ENCODE data around the gene RAD50.

The RAD50 gene

GRCh38 chr5:132669966-132670882 is 113.4 kb downstream of the RAD50 start:
- Histone ChIP-seq H3K4ac (ENCODE audit: low read length) (no peak overlapping the region), H2AFZ (ENCODE audit: low read length) (no peak overlapping the region), H3K4me3 (ENCODE audit: low read length in 2 of 2) (no peak overlapping the region), H2BK120ac (ENCODE audit: low read depth, low read length) (no peak overlapping the region), H3K27ac (replicated peaks; ENCODE audit: low read length) (no peak overlapping the region), H4K8ac (ENCODE audit: low read depth, low read length) (no peak overlapping the region), H2BK5ac (ENCODE audit: low read length) (no peak overlapping the region), H2BK15ac (ENCODE audit: low read length) (no peak overlapping the region), H3K4me2 (ENCODE audit: insufficient read depth, low read length, poor library complexity, severe bottlenecking) (no peak overlapping the region), H3K27me3 (ENCODE audit: control insufficient read depth in 3 of 3, insufficient read depth in 3 of 3, low read depth in 1 of 3, low read length in 3 of 3) (peaks cover 0 to 33% (median 0%) of the 10 kb centered on the region in 3 experiments), H2BK12ac (ENCODE audit: low read length) (no peak overlapping the region), H3K9ac (ENCODE audit: low read depth, low read length, poor library complexity) (no peak overlapping the region), H2AK5ac (ENCODE audit: low read depth, low read length) (no peak overlapping the region), H3K36me3 (replicated peaks in 1 of 2; ENCODE audit: control insufficient read depth in 2 of 2, insufficient read depth in 2 of 2, low read length in 2 of 2) (no peaks in the 10 kb centered on the region), H3K23ac (ENCODE audit: low read depth, low read length, poor library complexity) (no peak overlapping the region), H3K18ac (ENCODE audit: low read length) (no peak overlapping the region), H3K9me3 (replicated peaks in 1 of 2; ENCODE audit: control insufficient read depth in 2 of 2, insufficient read depth in 1 of 2, low read depth in 1 of 2, low read length in 2 of 2) (no peaks in the 10 kb centered on the region), H4K91ac (ENCODE audit: low read depth, low read length, poor library complexity) (no peak overlapping the region), H3K79me1 (ENCODE audit: low read depth, low read length) (no peaks in the 10 kb centered on the region), H3K4me1 (ENCODE audit: control insufficient read depth in 2 of 2, insufficient read depth in 1 of 2, low read depth in 1 of 2, low read length in 2 of 2) (peaks cover 0 to 3% of the 10 kb centered on the region in 2 donors), H3K14ac (ENCODE audit: low read length) (no peak overlapping the region)
- DNase-seq (ENCODE audit: low spot score): no peak
- no CpG with 5 or more reads among the region's 16 CpGs for WGBS, 2 donors (ENCODE audit: extremely low coverage in 2 of 2, insufficient read length in 2 of 2, insufficient replicate concordance in 1 of 2)

- Histone ChIP-seq H2BK12ac (ENCODE audit: low read length) (no peak overlapping the region), H4K8ac (ENCODE audit: low read depth, low read length) (no peak overlapping the region), H2AFZ (ENCODE audit: low read length) (no peak overlapping the region), H4K91ac (ENCODE audit: low read depth, low read length, poor library complexity) (no peak overlapping the region), H3K36me3 (replicated peaks in 1 of 2; ENCODE audit: control insufficient read depth in 2 of 2, insufficient read depth in 2 of 2, low read length in 2 of 2) (no peaks in the 10 kb centered on the region), H3K9me3 (replicated peaks in 1 of 2; ENCODE audit: control insufficient read depth in 2 of 2, insufficient read depth in 1 of 2, low read depth in 1 of 2, low read length in 2 of 2) (no peaks in the 10 kb centered on the region), H3K4ac (ENCODE audit: low read length) (no peak overlapping the region), H3K4me2 (ENCODE audit: insufficient read depth, low read length, poor library complexity, severe bottlenecking) (no peak overlapping the region), H2BK15ac (ENCODE audit: low read length) (no peak overlapping the region), H3K9ac (ENCODE audit: low read depth, low read length, poor library complexity) (no peak overlapping the region), H3K4me3 (ENCODE audit: low read length in 2 of 2) (no peak overlapping the region), H2BK120ac (ENCODE audit: low read depth, low read length) (no peak overlapping the region), H3K14ac (ENCODE audit: low read length) (no peak overlapping the region), H2BK5ac (ENCODE audit: low read length) (no peak overlapping the region), H3K79me1 (ENCODE audit: low read depth, low read length) (no peaks in the 10 kb centered on the region), H3K27me3 (ENCODE audit: control insufficient read depth in 3 of 3, insufficient read depth in 3 of 3, low read depth in 1 of 3, low read length in 3 of 3) (peaks cover 0 to 28% (median 0%) of the 10 kb centered on the region in 3 experiments), H3K23ac (ENCODE audit: low read depth, low read length, poor library complexity) (no peak overlapping the region), H3K4me1 (ENCODE audit: control insufficient read depth in 2 of 2, insufficient read depth in 1 of 2, low read depth in 1 of 2, low read length in 2 of 2) (peaks cover 0 to 3% of the 10 kb centered on the region in 2 donors), H3K18ac (ENCODE audit: low read length) (no peak overlapping the region), H2AK5ac (ENCODE audit: low read depth, low read length) (no peak overlapping the region), H3K27ac (replicated peaks; ENCODE audit: low read length) (no peak overlapping the region)
- DNase-seq (ENCODE audit: low spot score): no peak
- WGBS, 2 donors (ENCODE audit: extremely low coverage in 2 of 2, insufficient read length in 2 of 2, insufficient replicate concordance in 1 of 2): no CpG with 5 or more reads among the region's 3 CpGs
These were observed 114.2 kb downstream of the RAD50 start for GRCh38 chr5:132671000-132671399.

GRCh38 chr5:132673488-132673887 is 116.7 kb downstream of the RAD50 start:
- H3K23ac ChIP-seq (ENCODE audit: low read depth, low read length, poor library complexity): no peak overlapping the region
- no peaks in the 10 kb centered on the region for H3K79me1 ChIP-seq (ENCODE audit: low read depth, low read length)
- no peak overlapping the region for H3K4me2 ChIP-seq (ENCODE audit: insufficient read depth, low read length, poor library complexity, severe bottlenecking)
- no peaks in the 10 kb centered on the region for H3K9me3 ChIP-seq (replicated peaks in 1 of 2; ENCODE audit: control insufficient read depth in 2 of 2, insufficient read depth in 1 of 2, low read depth in 1 of 2, low read length in 2 of 2)
- H2BK120ac ChIP-seq (ENCODE audit: low read depth, low read length): no peak overlapping the region
- no peak overlapping the region for H3K9ac ChIP-seq (ENCODE audit: low read depth, low read length, poor library complexity)
- H3K14ac ChIP-seq (ENCODE audit: low read length): no peak overlapping the region
- no peak overlapping the region for H4K91ac ChIP-seq (ENCODE audit: low read depth, low read length, poor library complexity)
- H3K18ac ChIP-seq (ENCODE audit: low read length): no peak overlapping the region
- H3K36me3 ChIP-seq (replicated peaks in 1 of 2; ENCODE audit: control insufficient read depth in 2 of 2, insufficient read depth in 2 of 2, low read length in 2 of 2): no peaks in the 10 kb centered on the region
- H2BK5ac ChIP-seq (ENCODE audit: low read length): no peak overlapping the region
- H3K4ac ChIP-seq (ENCODE audit: low read length): no peak overlapping the region
- no peak overlapping the region for H2BK15ac ChIP-seq (ENCODE audit: low read length)
- peaks cover 0 to 2% of the 10 kb centered on the region in 2 donors for H3K4me1 ChIP-seq (ENCODE audit: control insufficient read depth in 2 of 2, insufficient read depth in 1 of 2, low read depth in 1 of 2, low read length in 2 of 2)
- WGBS, 2 donors (ENCODE audit: extremely low coverage in 2 of 2, insufficient read length in 2 of 2, insufficient replicate concordance in 1 of 2): no CpG with 5 or more reads among the region's 1 CpG
- no peak overlapping the region for H2BK12ac ChIP-seq (ENCODE audit: low read length)
- H3K4me3 ChIP-seq (ENCODE audit: low read length in 2 of 2): no peak overlapping the region
- no peak overlapping the region for H2AK5ac ChIP-seq (ENCODE audit: low read depth, low read length)
- no peak overlapping the region for H2AFZ ChIP-seq (ENCODE audit: low read length)
- peaks cover 0 to 19% (median 0%) of the 10 kb centered on the region in 3 experiments for H3K27me3 ChIP-seq (ENCODE audit: control insufficient read depth in 3 of 3, insufficient read depth in 3 of 3, low read depth in 1 of 3, low read length in 3 of 3)
- no peak overlapping the region for H4K8ac ChIP-seq (ENCODE audit: low read depth, low read length)
- no peak overlapping the region for H3K27ac ChIP-seq (replicated peaks; ENCODE audit: low read length)
- no peak for DNase-seq (ENCODE audit: low spot score)

- Histone ChIP-seq H3K4me2 (ENCODE audit: insufficient read depth, low read length, poor library complexity, severe bottlenecking) (no peak within 1 kb of the TSS), H2AK5ac (ENCODE audit: low read depth, low read length) (no peak within 1 kb of the TSS), H3K18ac (ENCODE audit: low read length) (no peak within 1 kb of the TSS), H3K23ac (ENCODE audit: low read depth, low read length, poor library complexity) (no peak within 1 kb of the TSS), H3K9me3 (replicated peaks in 1 of 2; ENCODE audit: control insufficient read depth in 2 of 2, insufficient read depth in 1 of 2, low read depth in 1 of 2, low read length in 2 of 2) (no peaks in the 10 kb centered on the region), H2AFZ (ENCODE audit: low read length) (no peak within 1 kb of the TSS), H3K27me3 (ENCODE audit: control insufficient read depth in 3 of 3, insufficient read depth in 3 of 3, low read depth in 1 of 3, low read length in 3 of 3) (peaks cover 0 to 19% (median 0%) of the 10 kb centered on the region in 3 experiments), H3K4ac (ENCODE audit: low read length) (no peak within 1 kb of the TSS), H3K27ac (replicated peaks; ENCODE audit: low read length) (no peak within 1 kb of the TSS), H4K8ac (ENCODE audit: low read depth, low read length) (no peak within 1 kb of the TSS), H3K9ac (ENCODE audit: low read depth, low read length, poor library complexity) (no peak within 1 kb of the TSS), H2BK5ac (ENCODE audit: low read length) (no peak within 1 kb of the TSS), H2BK12ac (ENCODE audit: low read length) (no peak within 1 kb of the TSS), H2BK15ac (ENCODE audit: low read length) (no peak within 1 kb of the TSS), H3K4me3 (ENCODE audit: low read length in 2 of 2) (no peak within 1 kb of the TSS), H3K79me1 (ENCODE audit: low read depth, low read length) (no peaks in the 10 kb centered on the region), H3K36me3 (replicated peaks in 1 of 2; ENCODE audit: control insufficient read depth in 2 of 2, insufficient read depth in 2 of 2, low read length in 2 of 2) (no peaks in the 10 kb centered on the region), H3K4me1 (ENCODE audit: control insufficient read depth in 2 of 2, insufficient read depth in 1 of 2, low read depth in 1 of 2, low read length in 2 of 2) (peaks cover 0 to 2% of the 10 kb centered on the region in 2 donors), H3K14ac (ENCODE audit: low read length) (no peak within 1 kb of the TSS), H2BK120ac (ENCODE audit: low read depth, low read length) (no peak within 1 kb of the TSS), H4K91ac (ENCODE audit: low read depth, low read length, poor library complexity) (no peak within 1 kb of the TSS)
- no peak for DNase-seq (ENCODE audit: low spot score)
- no CpG with 5 or more reads among the region's 14 CpGs for WGBS, 2 donors (ENCODE audit: extremely low coverage in 2 of 2, insufficient read length in 2 of 2, insufficient replicate concordance in 1 of 2)
These were observed 117.3 kb downstream of the RAD50 start, which contains the start of gene IL4 for GRCh38 chr5:132673939-132674630. Gene IL4, plus strand, starts transcription at chr5:132673989. Its CDS starts 62 bp downstream, at chr5:132674051.
